ENCODE measurements around the gene LARGE1.
"Not testable (repeated sequence)": the region's sequence is repeated elsewhere in the genome, so short reads cannot be mapped to it uniquely, and the experiment has no call there.

LARGE1 gene

DNA sequence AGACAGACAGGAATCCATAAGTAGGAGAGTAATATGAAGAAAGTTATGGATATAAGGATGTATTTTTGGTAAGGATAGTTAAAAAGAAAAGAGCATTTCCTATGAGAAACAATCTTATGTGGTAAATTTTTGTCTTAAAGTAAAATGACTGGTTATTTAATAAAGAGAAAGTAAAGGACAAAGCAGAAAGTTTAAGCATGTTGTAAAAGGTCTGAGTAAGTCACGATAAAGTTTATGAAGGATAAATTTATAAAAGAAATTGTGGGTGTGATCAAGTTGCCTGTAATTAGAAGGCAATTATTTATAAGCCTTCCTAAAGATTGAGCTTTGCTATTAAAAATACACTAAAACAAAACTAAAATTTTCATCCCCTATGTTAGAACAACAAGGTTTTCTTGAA is 547.4 kb downstream of the LARGE1 start:
- Histone ChIP-seq H3K4me2 (no peak overlapping the region), H3K27ac (no peak overlapping the region), H3K9ac (no peak overlapping the region), H3K9me3 (peaks cover 33% of the 10 kb centered on the region), H3K4me3 (no peak overlapping the region), H3K36me3 (peaks cover 15% of the 10 kb centered on the region), H4K20me1 (no peaks in the 10 kb centered on the region), H3K27me3 (no peaks in the 10 kb centered on the region), H3K4me1 (no peaks in the 10 kb centered on the region)
- no peak for TF ChIP-seq Cebpa-rat (IDR thresholded peaks at IDR 0.05)

GRCh38 chr22:33363256-33363655 is 557.0 kb downstream of the LARGE1 start:
- H3K27me3 ChIP-seq, H3K27ac ChIP-seq, H3K9me3 ChIP-seq, H3K9ac ChIP-seq, H3K4me3 ChIP-seq, H3K36me3 ChIP-seq, H4K20me1 ChIP-seq: not testable (repeated sequence)
- peaks cover 29% of the 10 kb centered on the region for H3K4me1 ChIP-seq
- H3K4me2 ChIP-seq = peak overlapping the region; percentile 14; the same call in 1 of the 2 replicates

DNA sequence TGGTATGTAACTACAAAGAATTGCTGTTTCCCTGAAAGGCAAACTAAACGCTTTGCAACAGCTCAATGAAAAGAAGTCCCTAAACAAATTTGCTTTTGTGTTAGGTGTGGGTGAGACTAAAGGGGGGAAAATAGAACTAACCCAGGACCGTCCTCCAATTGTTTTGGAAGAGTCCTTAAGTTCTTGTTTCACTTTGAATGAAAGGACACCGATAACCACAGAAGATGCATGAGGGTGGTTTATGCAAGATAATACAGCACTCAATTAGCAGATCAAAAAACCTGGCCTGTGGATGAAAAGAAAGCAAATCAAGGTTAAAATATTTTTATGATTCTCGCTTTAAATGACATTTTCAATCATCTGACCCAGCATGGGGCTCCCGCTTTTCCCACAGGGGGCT is 557.6 kb downstream of the LARGE1 start:
- Histone ChIP-seq H3K27me3 (no peaks in the 10 kb centered on the region), H3K9ac (no peak overlapping the region), H3K27ac (no peak overlapping the region), H3K4me3 (no peak overlapping the region), H3K4me1 (peaks cover 29% of the 10 kb centered on the region), H3K36me3 (peaks cover 10% of the 10 kb centered on the region), H3K4me2 (peak overlapping the region; percentile 14), H3K9me3 (peaks cover 8% of the 10 kb centered on the region; the same call in 1 of the 2 replicates), H4K20me1 (no peaks in the 10 kb centered on the region)
- TF ChIP-seq Cebpa-rat (IDR thresholded peaks at IDR 0.05) = no peak

- Histone ChIP-seq H3K9me3 (peaks cover 8% of the 10 kb centered on the region; the same call in 1 of the 2 replicates), H3K4me3 (no peak overlapping the region), H3K9ac (no peak overlapping the region), H3K27ac (peak overlapping the region; percentile 32; the same call in 1 of the 2 replicates), H4K20me1 (no peaks in the 10 kb centered on the region), H3K27me3 (no peaks in the 10 kb centered on the region), H3K4me1 (peaks cover 29% of the 10 kb centered on the region), H3K36me3 (peaks cover 10% of the 10 kb centered on the region), H3K4me2 (peak overlapping the region; percentile 65)
- no peak for TF ChIP-seq Cebpa-rat (IDR thresholded peaks at IDR 0.05)
Measured at GRCh38 chr22:33361581-33361980, 558.7 kb downstream of the LARGE1 start.

- Histone ChIP-seq H3K4me2 (no peak overlapping the region), H4K20me1 (no peaks in the 10 kb centered on the region), H3K27me3 (no peaks in the 10 kb centered on the region), H3K4me3 (no peak overlapping the region), H3K9ac (no peak overlapping the region), H3K27ac (no peak overlapping the region), H3K9me3 (0 out of 2 replicates have a peak, but pooled peaks cover 2% of the 10 kb centered on the region), H3K36me3 (peaks cover 12% of the 10 kb centered on the region), H3K4me1 (peaks cover 25% of the 10 kb centered on the region)
- TF ChIP-seq Cebpa-rat (IDR thresholded peaks at IDR 0.05) = no peak
Measured at GRCh38 chr22:33357981-33358399, 562.3 kb downstream of the LARGE1 start.

GRCh38 chr22:33354928-33355327 is 565.3 kb downstream of the LARGE1 start:
- Histone ChIP-seq H3K4me3 (no peak overlapping the region), H3K9me3 (peaks cover 7% of the 10 kb centered on the region; the same call in 1 of the 2 replicates), H3K27ac (no peak overlapping the region), H3K4me2 (no peak overlapping the region), H3K27me3 (no peaks in the 10 kb centered on the region), H4K20me1 (no peaks in the 10 kb centered on the region), H3K4me1 (no peaks in the 10 kb centered on the region), H3K9ac (no peak overlapping the region), H3K36me3 (peaks cover 11% of the 10 kb centered on the region)
- no peak for TF ChIP-seq Cebpa-rat (IDR thresholded peaks at IDR 0.05)

DNA sequence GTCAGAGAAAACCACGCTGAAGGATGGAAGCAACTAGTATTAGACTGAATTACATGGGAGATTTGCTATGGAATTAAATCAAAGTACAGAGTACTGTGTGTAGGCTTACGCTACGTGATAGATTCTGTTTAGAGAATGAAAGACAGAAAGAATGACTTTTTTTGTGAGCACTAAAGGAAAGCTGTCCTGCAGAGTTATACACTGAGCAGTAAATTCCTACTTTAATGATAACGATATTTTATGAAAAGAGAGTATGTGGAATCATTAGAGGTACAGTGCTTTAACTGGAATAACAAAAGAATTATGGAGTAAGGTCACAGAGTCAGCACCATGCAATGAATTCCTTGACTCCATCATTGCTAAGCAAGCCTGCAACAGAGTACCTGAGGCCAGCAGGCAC is 566.8 kb downstream of the LARGE1 start:
- Histone ChIP-seq H3K9me3 (peaks cover 22% of the 10 kb centered on the region), H3K4me2 (no peak overlapping the region), H3K36me3 (peaks cover 25% of the 10 kb centered on the region), H4K20me1 (no peaks in the 10 kb centered on the region), H3K4me1 (no peaks in the 10 kb centered on the region), H3K9ac (no peak overlapping the region), H3K4me3 (no peak overlapping the region), H3K27ac (no peak overlapping the region), H3K27me3 (no peaks in the 10 kb centered on the region)
- no peak for TF ChIP-seq Cebpa-rat (IDR thresholded peaks at IDR 0.05)

GRCh38 chr22:33352768-33353167 is 567.5 kb downstream of the LARGE1 start:
- H3K4me3 ChIP-seq = no peak overlapping the region
- H3K9ac ChIP-seq = no peak overlapping the region
- no peaks in the 10 kb centered on the region for H3K27me3 ChIP-seq
- TF ChIP-seq Cebpa-rat (IDR thresholded peaks at IDR 0.05) = no peak
- no peak overlapping the region for H3K4me2 ChIP-seq
- no peaks in the 10 kb centered on the region for H4K20me1 ChIP-seq
- H3K4me1 ChIP-seq = no peaks in the 10 kb centered on the region
- H3K36me3 ChIP-seq = peaks cover 26% of the 10 kb centered on the region
- H3K9me3 ChIP-seq = peaks cover 24% of the 10 kb centered on the region
- H3K27ac ChIP-seq = no peak overlapping the region

- H3K4me1 ChIP-seq = no peaks in the 10 kb centered on the region
- TF ChIP-seq Cebpa-rat (IDR thresholded peaks at IDR 0.05) = no peak
- no peak overlapping the region for H3K4me3 ChIP-seq
- peaks cover 24% of the 10 kb centered on the region for H3K9me3 ChIP-seq
- H3K27ac ChIP-seq = no peak overlapping the region
- H3K36me3 ChIP-seq = peaks cover 23% of the 10 kb centered on the region
- no peaks in the 10 kb centered on the region for H3K27me3 ChIP-seq
- H3K9ac ChIP-seq = no peak overlapping the region
- H3K4me2 ChIP-seq = no peak overlapping the region
- no peaks in the 10 kb centered on the region for H4K20me1 ChIP-seq
Measured at GRCh38 chr22:33350961-33351360, 569.3 kb downstream of the LARGE1 start.

- no peaks in the 10 kb centered on the region for H3K27me3 ChIP-seq
- H3K9ac ChIP-seq = no peak overlapping the region
- no peaks in the 10 kb centered on the region for H4K20me1 ChIP-seq
- H3K9me3 ChIP-seq = peaks cover 24% of the 10 kb centered on the region
- no peak overlapping the region for H3K4me2 ChIP-seq
- H3K4me3 ChIP-seq = no peak overlapping the region
- no peaks in the 10 kb centered on the region for H3K4me1 ChIP-seq
- peaks cover 21% of the 10 kb centered on the region for H3K36me3 ChIP-seq
- H3K27ac ChIP-seq = no peak overlapping the region
- no peak for TF ChIP-seq Cebpa-rat (IDR thresholded peaks at IDR 0.05)
Measured at GRCh38 chr22:33350491-33350890, 569.8 kb downstream of the LARGE1 start.

GRCh38 chr22:33347002-33347401 is 573.3 kb downstream of the LARGE1 start:
- peaks cover 24% of the 10 kb centered on the region for H3K9me3 ChIP-seq
- TF ChIP-seq Cebpa-rat (IDR thresholded peaks at IDR 0.05) = no peak
- no peaks in the 10 kb centered on the region for H3K27me3 ChIP-seq
- no peak overlapping the region for H3K4me2 ChIP-seq
- H4K20me1 ChIP-seq = no peaks in the 10 kb centered on the region
- H3K27ac ChIP-seq = no peak overlapping the region
- no peaks in the 10 kb centered on the region for H3K4me1 ChIP-seq
- no peak overlapping the region for H3K4me3 ChIP-seq
- no peak overlapping the region for H3K9ac ChIP-seq
- peaks cover 21% of the 10 kb centered on the region for H3K36me3 ChIP-seq
